Erythroblast (primary cell): Measurements from ENCODE around the gene CUX1.
"Not testable (repeated sequence)": the region's sequence is repeated elsewhere in the genome, so short reads cannot be mapped to it uniquely, and the experiment has no call there.

Experiments
- DNase-seq, 2 experiments: peaks; one replicate each; lab custom pipeline; 2025; lab: John Stamatoyannopoulos, UW
- GATA1 ChIP-seq: IDR thresholded peaks from 2 replicates; pipeline ENCODE4 v1.6.1; 2011; ENCODE audit warnings: low read depth, mild to moderate bottlenecking, control low read depth, low read length, moderate library complexity
- POLR2A ChIP-seq: IDR thresholded peaks from 2 replicates; pipeline ENCODE4 v1.6.1; 2011; ENCODE audit warnings: mild to moderate bottlenecking, low read length

CUX1 gene

DNA sequence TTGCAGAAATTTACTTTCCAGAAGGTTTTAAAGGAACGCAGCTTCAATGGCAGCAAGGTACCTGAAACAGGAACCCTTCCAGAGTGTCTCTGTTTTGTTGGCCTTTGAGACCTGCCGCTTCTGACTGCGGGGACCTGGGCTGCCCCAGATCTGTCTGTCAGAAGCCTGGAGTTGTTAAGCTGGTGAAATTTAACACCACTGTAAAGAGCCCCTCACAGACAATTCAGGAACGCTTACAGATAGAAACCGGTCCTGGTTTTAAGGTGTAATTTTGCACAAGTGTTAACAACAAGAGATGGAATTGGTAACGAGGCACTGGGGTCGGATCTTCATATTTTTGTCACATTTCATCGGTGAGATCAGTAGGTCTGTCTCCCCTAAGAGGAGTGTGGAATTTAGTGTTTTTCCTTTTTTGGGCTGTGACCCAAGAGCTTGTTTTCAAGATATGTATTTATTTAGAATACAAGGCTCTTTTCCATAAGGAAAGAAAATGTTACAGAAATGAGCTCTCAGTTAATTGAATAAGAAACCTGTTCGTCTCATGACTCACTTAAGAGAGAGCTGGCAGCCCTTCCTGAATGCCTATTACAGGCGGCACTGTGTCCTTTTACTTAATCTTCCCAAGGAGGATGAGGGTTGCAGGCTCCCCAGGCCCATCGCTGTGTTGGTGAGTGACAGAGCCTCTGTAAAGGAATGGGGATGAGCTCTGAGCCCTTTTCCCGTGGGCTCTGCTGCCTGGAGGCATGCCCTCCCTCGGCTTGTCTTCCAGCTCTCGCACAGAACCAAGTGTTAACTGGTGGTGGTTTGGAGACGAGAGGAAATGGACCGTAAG is 168.7 kb downstream of the CUX1 start:
- TF ChIP-seq GATA1 (no peak), POLR2A (no peak)
- no peak for DNase-seq

DNA sequence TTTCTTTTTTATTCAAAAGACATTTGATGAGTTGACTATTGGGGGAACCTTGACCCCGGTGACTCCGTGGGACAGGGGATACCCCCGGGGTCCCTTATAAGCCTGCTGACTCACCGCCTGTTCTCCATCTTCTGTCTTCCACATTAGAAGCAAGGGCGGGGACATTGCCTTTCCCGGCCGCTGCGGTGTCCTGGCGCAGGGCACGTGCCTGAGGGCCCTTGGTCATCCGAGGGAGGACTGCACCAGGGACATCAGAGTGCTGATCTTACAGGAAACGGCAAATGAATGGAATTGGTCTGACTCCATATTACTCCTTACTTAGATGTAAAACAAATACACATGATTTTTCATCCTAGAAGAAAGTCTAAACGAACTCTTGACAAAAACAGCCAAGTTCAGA is 170.1 kb downstream of the CUX1 start:
- TF ChIP-seq GATA1 (no peak), POLR2A (no peak)
- no peak for DNase-seq

DNA sequence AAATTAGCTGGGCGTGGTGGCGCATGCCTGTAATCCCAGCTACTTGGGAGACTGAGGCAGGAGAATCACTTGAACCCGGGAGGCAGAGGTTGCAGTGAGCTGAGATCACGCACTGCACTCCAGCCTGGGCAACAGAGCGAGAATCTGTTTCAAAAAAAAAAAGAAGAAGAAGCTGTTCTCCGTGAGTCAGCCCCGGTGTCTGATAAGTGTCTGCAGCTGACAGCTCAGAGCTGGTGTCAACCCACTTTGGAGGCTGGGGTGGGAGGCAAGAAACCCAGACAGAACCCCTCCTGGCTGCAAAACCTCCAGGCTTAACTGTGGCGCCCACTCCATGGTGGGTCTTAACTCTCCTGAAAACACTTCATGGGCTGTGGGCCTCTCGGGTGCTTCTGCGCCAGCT is 170.6 kb downstream of the CUX1 start:
- DNase-seq, result not testable (repeated sequence)

- TF ChIP-seq GATA1 (no peak), POLR2A (no peak)
- DNase-seq, result no peak
These were observed 171.1 kb downstream of the CUX1 start for GRCh38 chr7:101988513-101988912.

DNA sequence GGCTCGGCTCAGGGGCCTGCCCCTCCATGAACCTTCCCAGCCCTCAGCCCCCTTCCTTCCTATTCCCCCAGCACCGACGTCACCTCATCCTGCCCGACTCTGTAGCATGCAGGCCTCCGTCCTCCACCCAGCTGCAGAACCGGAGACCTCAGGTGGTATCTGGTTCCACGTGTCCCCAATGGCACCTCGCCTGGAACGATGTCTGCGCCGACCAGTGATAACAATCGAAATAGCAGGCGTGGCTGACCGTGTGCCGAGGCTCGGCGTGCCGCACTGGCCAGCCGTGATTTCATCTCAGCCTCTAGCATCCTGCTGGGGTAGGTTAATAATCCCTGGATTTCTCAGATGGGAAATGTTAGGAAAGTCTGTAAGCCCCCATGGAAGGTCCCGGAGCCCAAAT is 171.7 kb downstream of the CUX1 start:
- TF ChIP-seq POLR2A, result no peak
- no peak for TF ChIP-seq GATA1
- DNase-seq, result no peak

GRCh38 chr7:101990811-101991418 is 173.5 kb downstream of the CUX1 start:
- TF ChIP-seq POLR2A, result no peak
- no peak for TF ChIP-seq GATA1
- no peak for DNase-seq

DNA sequence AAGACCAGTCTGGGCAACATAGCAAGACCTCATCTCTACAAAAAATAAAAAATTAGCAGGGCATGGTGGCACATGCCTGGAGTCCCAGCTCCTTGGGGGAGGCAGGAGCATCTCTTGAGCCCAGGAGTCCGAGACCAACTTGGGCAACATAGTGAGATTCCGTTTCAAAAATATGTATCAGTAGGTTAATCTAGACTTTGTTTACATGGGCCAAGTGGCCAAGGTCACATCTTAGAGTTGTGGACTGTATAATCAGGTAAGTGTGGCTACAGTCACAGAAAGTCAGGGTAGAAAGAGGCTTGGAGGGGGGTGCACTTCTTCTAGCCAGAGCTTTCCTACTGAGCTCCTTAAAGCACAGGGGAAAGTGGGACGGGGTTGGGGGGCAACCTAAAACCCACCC is 174.4 kb downstream of the CUX1 start:
- no peak for DNase-seq
- TF ChIP-seq GATA1, result no peak
- no peak for TF ChIP-seq POLR2A

- no peak for TF ChIP-seq POLR2A
- DNase-seq, result no peak
These were observed 175.9 kb downstream of the CUX1 start for GRCh38 chr7:101993311-101993710.

GRCh38 chr7:101995121-101995520 is 177.7 kb downstream of the CUX1 start:
- TF ChIP-seq GATA1 (no peak), POLR2A (no peak)
- no peak for DNase-seq

GRCh38 chr7:101996131-101996691 is 178.8 kb downstream of the CUX1 start:
- DNase-seq, result no peak
- TF ChIP-seq POLR2A (no peak), GATA1 (no peak)

- TF ChIP-seq GATA1, result no peak
- no peak for TF ChIP-seq POLR2A
- DNase-seq, result no peak
These were observed 179.4 kb downstream of the CUX1 start for GRCh38 chr7:101996876-101997275.

DNA sequence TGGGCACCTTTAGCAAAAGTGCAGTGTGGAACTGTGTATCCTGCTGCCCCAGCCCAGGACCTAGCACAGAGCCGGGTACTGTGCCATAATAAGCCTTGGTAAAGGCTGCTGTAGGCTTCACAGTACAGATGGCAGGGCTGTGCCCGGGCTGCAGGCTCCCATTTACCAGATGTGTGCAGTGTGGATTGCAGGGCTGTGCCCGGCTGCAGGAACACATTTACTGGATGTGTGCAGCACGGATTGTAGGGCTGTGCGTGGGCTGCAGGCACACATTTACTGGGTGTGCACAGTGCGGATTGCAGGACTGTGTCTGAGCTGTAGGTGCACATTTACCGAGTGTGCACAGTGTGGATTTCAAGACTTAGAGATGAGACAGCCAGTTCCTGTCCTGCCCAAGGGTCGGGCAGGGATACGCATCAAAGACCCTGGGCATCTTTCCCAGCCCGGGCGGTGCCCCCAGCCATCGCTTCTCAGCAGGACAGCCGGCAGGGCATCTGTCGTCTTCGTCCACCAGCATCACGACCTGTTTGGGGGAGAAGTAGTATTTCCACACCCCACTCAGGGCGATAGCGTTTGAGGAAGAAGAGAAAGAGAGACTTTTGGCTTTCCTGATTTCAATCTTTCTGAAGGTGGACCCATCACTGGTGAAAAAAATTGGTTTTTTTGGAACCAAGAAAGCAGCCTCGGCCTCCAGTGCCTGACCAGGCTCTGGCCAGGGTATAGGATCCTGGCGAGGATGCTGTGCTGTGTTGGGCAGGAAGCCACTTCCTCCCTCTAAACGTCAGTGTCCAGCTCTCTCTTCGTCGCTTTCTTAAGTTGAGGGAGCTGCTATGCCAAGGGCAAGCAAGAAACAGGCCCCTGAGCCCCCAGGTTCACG is 180.8 kb downstream of the CUX1 start:
- TF ChIP-seq POLR2A (no peak), GATA1 (no peak)
- no peak for DNase-seq

DNA sequence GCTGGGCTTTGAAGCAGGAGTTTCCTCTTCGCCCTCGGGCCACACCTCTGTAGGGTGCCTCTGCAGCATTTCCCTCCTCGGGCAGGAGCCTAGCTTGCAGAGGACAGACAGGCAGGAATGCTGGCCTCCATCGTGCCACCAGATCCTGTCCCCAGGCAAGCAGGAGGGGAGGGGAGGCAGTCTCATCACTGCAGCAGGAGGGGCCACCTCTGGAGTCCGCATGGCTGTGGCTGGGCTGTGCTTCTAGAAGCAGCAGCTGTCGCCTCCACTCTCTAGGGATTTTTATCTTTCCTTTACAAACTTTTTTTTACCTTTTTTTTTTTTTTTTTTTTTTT is 181.4 kb downstream of the CUX1 start:
- no peak for DNase-seq

DNA sequence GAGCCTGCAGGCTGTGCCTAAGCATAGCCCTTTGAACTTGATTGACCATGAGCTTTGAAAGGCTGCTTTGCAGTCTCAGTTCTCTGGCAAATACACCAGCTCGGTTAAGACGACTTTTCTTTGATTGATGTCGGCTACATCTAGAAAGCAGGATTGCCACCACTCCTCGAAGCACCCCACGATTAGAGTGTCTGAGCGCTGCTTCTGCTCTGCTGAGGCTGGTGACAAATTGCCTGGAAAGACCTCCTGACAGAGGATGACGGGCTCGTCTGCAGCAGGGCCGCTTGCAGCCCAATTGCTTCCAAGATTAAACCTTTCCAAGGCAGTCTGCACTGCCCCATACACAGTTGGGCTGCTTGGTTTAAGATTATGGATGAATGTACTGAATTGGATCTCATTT is 182.0 kb downstream of the CUX1 start:
- no peak for DNase-seq
- TF ChIP-seq GATA1 (no peak), POLR2A (no peak)

More for the DNA sequence above, 181.4 kb downstream of the CUX1 start:
- TF ChIP-seq POLR2A (no peak), GATA1 (no peak)
